ENCODE results near the gene SHD. TPM values are rescaled to one million over a fixed set of nuclear protein-coding genes. Genes with fewer than 3 reads are reported as not detected.
A peak's percentile ranks its signal among the peaks of the same experiment; 100 is the strongest.
"Not testable (repeated sequence)": the region's sequence is repeated elsewhere in the genome, so short reads cannot be mapped to it uniquely, and the experiment has no call there.

The SHD gene
- not detected for total RNA-seq

- ChIA-PET POLR2A (interaction anchor here (0.7 kb wide), 1 partner anchor 41 kb away, joined by 3 read pairs; no protein-coding TSS in a partner anchor), CTCF (interaction anchor here (1.3 kb wide), 1 partner anchor 10 kb away, joined by 5 read pairs; no protein-coding TSS in a partner anchor)
- ATAC-seq (no peak), DNase-seq (no peak)
- Mint-ChIP-seq H3K27me3 (peaks cover 22% of the 10 kb centered on the region), H3K36me3 (ENCODE audit: low read depth) (no peaks in the 10 kb centered on the region), H3K9me3 (ENCODE audit: low read depth) (no peaks in the 10 kb centered on the region), H3K27ac (no peak within 1 kb of the TSS), H3K4me3 (no peak within 1 kb of the TSS), H3K4me1 (peaks cover 2% of the 10 kb centered on the region)
- intact Hi-C loops (cut with DNase I, micrococcal nuclease), result no loop called here
Observed at GRCh38 chr19:4278419-4279266, at the start of gene SHD. Gene SHD, plus strand, starts transcription at chr19:4279266. Its CDS starts 798 bp downstream, at chr19:4280064.

GRCh38 chr19:4230237-4230636, 48.8 kb upstream of the SHD start:
- intact Hi-C loops (cut with DNase I, micrococcal nuclease); H3K4me3 Mint-ChIP-seq; ATAC-seq; H3K27me3 Mint-ChIP-seq; H3K27ac Mint-ChIP-seq; H3K36me3 Mint-ChIP-seq (ENCODE audit: low read depth); DNase-seq; H3K4me1 Mint-ChIP-seq; H3K9me3 Mint-ChIP-seq (ENCODE audit: low read depth): not testable (repeated sequence)
- POLR2A ChIA-PET, result interaction anchor here (0.5 kb wide), 1 partner anchor 17 kb away, joined by 6 read pairs; the partner anchor contains the start of gene YJU2
- CTCF ChIA-PET, result interaction anchor here (0.6 to 1.2 kb wide), 9 partner anchors 10 to 1123 kb away, joined by 3 to 5 read pairs (median 4); partner anchors contain the start of gene YJU2

GRCh38 chr19:4231521-4231920, 47.5 kb upstream of the SHD start:
- intact Hi-C loops (cut with DNase I, micrococcal nuclease); H3K36me3 Mint-ChIP-seq (ENCODE audit: low read depth); H3K27me3 Mint-ChIP-seq; H3K4me3 Mint-ChIP-seq; DNase-seq; H3K27ac Mint-ChIP-seq; ATAC-seq; H3K4me1 Mint-ChIP-seq; POLR2A ChIA-PET; H3K9me3 Mint-ChIP-seq (ENCODE audit: low read depth): not testable (repeated sequence)
- CTCF ChIA-PET, result interaction anchor here (0.8 to 1.7 kb wide), 3 partner anchors 10 to 25 kb away, joined by 3 to 7 read pairs (median 4); no protein-coding TSS in a partner anchor

GRCh38 chr19:4232139-4232538, 46.9 kb upstream of the SHD start:
- intact Hi-C loops (cut with DNase I, micrococcal nuclease); ATAC-seq; H3K27ac Mint-ChIP-seq; H3K4me3 Mint-ChIP-seq; POLR2A ChIA-PET; H3K9me3 Mint-ChIP-seq (ENCODE audit: low read depth); H3K27me3 Mint-ChIP-seq; H3K4me1 Mint-ChIP-seq; DNase-seq; H3K36me3 Mint-ChIP-seq (ENCODE audit: low read depth): not testable (repeated sequence)
- CTCF ChIA-PET, result interaction anchor here (0.8 to 1.7 kb wide), 4 partner anchors 9 to 25 kb away, joined by 3 to 7 read pairs (median 4); no protein-coding TSS in a partner anchor

GRCh38 chr19:4232614-4233281, 46.3 kb upstream of the SHD start:
- Mint-ChIP-seq H3K27me3 (peaks cover 4% of the 10 kb centered on the region), H3K9me3 (ENCODE audit: low read depth) (no peaks in the 10 kb centered on the region), H3K36me3 (ENCODE audit: low read depth) (no peaks in the 10 kb centered on the region), H3K4me1 (peaks cover 9% of the 10 kb centered on the region), H3K27ac (no peak overlapping the region), H3K4me3 (no peak overlapping the region)
- ChIA-PET CTCF (interaction anchor here (0.9 to 1.7 kb wide), 4 partner anchors 9 to 24 kb away, joined by 3 to 7 read pairs (median 4); no protein-coding TSS in a partner anchor), POLR2A (no interaction called here)
- no peak for ATAC-seq
- intact Hi-C loops (cut with DNase I, micrococcal nuclease), result no loop called here
- DNase-seq, result no peak

- Mint-ChIP-seq H3K4me1 (peaks cover 9% of the 10 kb centered on the region), H3K4me3 (no peak overlapping the region), H3K27ac (no peak overlapping the region), H3K27me3 (peaks cover 4% of the 10 kb centered on the region), H3K36me3 (ENCODE audit: low read depth) (no peaks in the 10 kb centered on the region), H3K9me3 (ENCODE audit: low read depth) (no peaks in the 10 kb centered on the region)
- peak; percentile 23 for ATAC-seq
- intact Hi-C loops (cut with DNase I, micrococcal nuclease), result no loop called here
- POLR2A ChIA-PET, result interaction anchor here (0.6 kb wide), 1 partner anchor 262 kb away, joined by 3 read pairs; the partner anchor contains the start of gene DAPK3
- CTCF ChIA-PET, result interaction anchor here (0.7 to 1.7 kb wide), 8 partner anchors 8 to 140 kb away, joined by 3 to 7 read pairs (median 4); no protein-coding TSS in a partner anchor
- peak; percentile 90 for DNase-seq
Observed at GRCh38 chr19:4233282-4233853, 45.7 kb upstream of the SHD start.

GRCh38 chr19:4234142-4234861, 44.8 kb upstream of the SHD start:
- intact Hi-C loops (cut with DNase I, micrococcal nuclease), result no loop called here
- Mint-ChIP-seq H3K4me1 (peaks cover 8% of the 10 kb centered on the region), H3K9me3 (ENCODE audit: low read depth) (no peaks in the 10 kb centered on the region), H3K27ac (no peak overlapping the region), H3K4me3 (no peak overlapping the region), H3K27me3 (peaks cover 4% of the 10 kb centered on the region), H3K36me3 (ENCODE audit: low read depth) (no peaks in the 10 kb centered on the region)
- DNase-seq (no peak), ATAC-seq (no peak)
- ChIA-PET CTCF (interaction anchor here (0.6 to 1.2 kb wide), 7 partner anchors 10 to 235 kb away, joined by 3 to 4 read pairs (median 3); no protein-coding TSS in a partner anchor), POLR2A (no interaction called here)

GRCh38 chr19:4234862-4235201, 44.2 kb upstream of the SHD start:
- H3K4me1 Mint-ChIP-seq, result peaks cover 3% of the 10 kb centered on the region
- no peak overlapping the region for H3K4me3 Mint-ChIP-seq
- no peaks in the 10 kb centered on the region for H3K36me3 Mint-ChIP-seq (ENCODE audit: low read depth)
- no peak for DNase-seq
- intact Hi-C loops (cut with DNase I, micrococcal nuclease), result no loop called here
- POLR2A ChIA-PET, result no interaction called here
- H3K9me3 Mint-ChIP-seq (ENCODE audit: low read depth), result no peaks in the 10 kb centered on the region
- no peak for ATAC-seq
- CTCF ChIA-PET, result interaction anchor here (0.6 to 1.2 kb wide), 2 partner anchors 42 to 85 kb away, joined by 3 to 4 read pairs; no protein-coding TSS in a partner anchor
- H3K27ac Mint-ChIP-seq, result no peak overlapping the region
- peaks cover 4% of the 10 kb centered on the region for H3K27me3 Mint-ChIP-seq

GRCh38 chr19:4237510-4237909, 41.6 kb upstream of the SHD start:
- ChIA-PET CTCF (interaction anchor here (0.6 to 0.9 kb wide), 2 partner anchors 23 to 176 kb away, joined by 3 read pairs; no protein-coding TSS in a partner anchor), POLR2A (interaction anchor here (0.6 kb wide), 1 partner anchor 19 kb away, joined by 3 read pairs; no protein-coding TSS in a partner anchor)
- H3K9me3 Mint-ChIP-seq (ENCODE audit: low read depth); intact Hi-C loops (cut with DNase I, micrococcal nuclease); H3K27ac Mint-ChIP-seq; DNase-seq; H3K36me3 Mint-ChIP-seq (ENCODE audit: low read depth); ATAC-seq; H3K4me1 Mint-ChIP-seq; H3K27me3 Mint-ChIP-seq; H3K4me3 Mint-ChIP-seq: not testable (repeated sequence)

GRCh38 chr19:4238831-4239230, 40.2 kb upstream of the SHD start:
- ATAC-seq, result no peak
- POLR2A ChIA-PET, result interaction anchor here (0.7 kb wide), 1 partner anchor 516 kb away, joined by 3 read pairs; no protein-coding TSS in a partner anchor

More at GRCh38 chr19:4238831-4239230, 40.2 kb upstream of the SHD start:
- H3K4me1 Mint-ChIP-seq, result no peaks in the 10 kb centered on the region
- DNase-seq, result no peak
- H3K27ac Mint-ChIP-seq, result no peak overlapping the region
- H3K27me3 Mint-ChIP-seq, result peaks cover 1% of the 10 kb centered on the region
- intact Hi-C loops (cut with DNase I, micrococcal nuclease), result no loop called here
- H3K9me3 Mint-ChIP-seq (ENCODE audit: low read depth), result peaks cover 4% of the 10 kb centered on the region
- CTCF ChIA-PET, result no interaction called here
- no peaks in the 10 kb centered on the region for H3K36me3 Mint-ChIP-seq (ENCODE audit: low read depth)
- no peak overlapping the region for H3K4me3 Mint-ChIP-seq

Measured in activated CD4-positive, alpha-beta T cell treated with anti-CD3 and anti-CD28 coated beads for 36 hours (primary cell).